ENCODE results near the gene RTTN. TPM values are rescaled to one million over a fixed set of nuclear protein-coding genes. Genes with fewer than 3 reads are reported as not detected.

Gene RTTN
- total RNA-seq, 4 donors from 2014 or later: 5.2 to 27.9 (median 10.5) TPM

DNA sequence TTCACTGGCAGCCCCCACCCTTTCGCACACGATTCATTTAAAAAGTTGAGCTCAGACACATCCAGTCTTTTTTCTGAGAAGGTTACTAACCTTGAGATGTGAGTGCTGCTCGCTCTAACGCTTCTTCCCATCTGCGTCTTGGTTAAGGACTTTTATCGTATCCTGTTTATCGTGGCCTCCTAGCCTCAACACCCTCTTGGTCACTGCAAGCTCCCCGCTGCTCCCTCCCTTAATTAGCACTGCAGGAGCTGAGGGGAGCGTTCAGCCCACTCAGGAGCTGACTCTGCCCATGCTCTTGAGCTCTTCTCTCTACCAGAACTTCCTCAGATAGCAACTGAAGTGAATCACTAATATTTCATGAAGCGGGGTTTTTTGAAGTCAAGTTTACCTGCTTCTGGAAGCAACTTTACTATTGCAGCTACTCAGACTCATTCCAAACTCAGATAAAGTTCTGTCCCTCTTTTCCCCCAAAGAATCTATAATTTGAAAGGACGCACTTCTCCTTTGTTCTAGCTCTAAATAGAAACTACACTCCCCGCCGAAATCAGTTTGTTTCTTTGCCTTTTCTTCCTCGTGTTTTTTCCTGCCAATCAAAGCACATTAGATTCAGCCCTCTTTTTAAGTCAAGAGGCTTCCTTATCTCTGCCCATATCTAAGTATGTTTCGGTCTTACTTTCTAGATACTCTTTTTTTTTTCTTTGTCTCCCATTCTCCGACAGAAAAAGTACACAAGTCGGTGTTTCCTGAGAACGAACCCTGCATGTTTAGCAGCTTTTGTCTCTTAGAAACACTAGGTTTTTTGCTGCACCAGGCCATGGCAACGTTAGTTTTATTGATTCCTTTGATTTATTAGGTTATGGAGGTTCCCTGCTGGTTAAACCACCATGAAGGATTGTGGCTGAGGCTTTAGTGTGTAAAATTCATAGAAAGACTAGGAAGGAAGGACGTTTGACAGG lies 248.5 kb downstream of the RTTN start:
- Histone ChIP-seq H3K36me3 (no peaks in the 10 kb centered on the region), H3K4me1 (no peaks in the 10 kb centered on the region), H3K27ac (no peak overlapping the region), H3K9me3 (no peaks in the 10 kb centered on the region), H3K4me3 (no peak overlapping the region), H3K27me3 (no peaks in the 10 kb centered on the region)
- 69 to 79% methylated on average over 17 to 19 of the region's 20 CpGs for WGBS, 2 donors (ENCODE audit: low coverage in 1 of 2)
- no peak for ATAC-seq
- TF ChIP-seq, protein P1, sequence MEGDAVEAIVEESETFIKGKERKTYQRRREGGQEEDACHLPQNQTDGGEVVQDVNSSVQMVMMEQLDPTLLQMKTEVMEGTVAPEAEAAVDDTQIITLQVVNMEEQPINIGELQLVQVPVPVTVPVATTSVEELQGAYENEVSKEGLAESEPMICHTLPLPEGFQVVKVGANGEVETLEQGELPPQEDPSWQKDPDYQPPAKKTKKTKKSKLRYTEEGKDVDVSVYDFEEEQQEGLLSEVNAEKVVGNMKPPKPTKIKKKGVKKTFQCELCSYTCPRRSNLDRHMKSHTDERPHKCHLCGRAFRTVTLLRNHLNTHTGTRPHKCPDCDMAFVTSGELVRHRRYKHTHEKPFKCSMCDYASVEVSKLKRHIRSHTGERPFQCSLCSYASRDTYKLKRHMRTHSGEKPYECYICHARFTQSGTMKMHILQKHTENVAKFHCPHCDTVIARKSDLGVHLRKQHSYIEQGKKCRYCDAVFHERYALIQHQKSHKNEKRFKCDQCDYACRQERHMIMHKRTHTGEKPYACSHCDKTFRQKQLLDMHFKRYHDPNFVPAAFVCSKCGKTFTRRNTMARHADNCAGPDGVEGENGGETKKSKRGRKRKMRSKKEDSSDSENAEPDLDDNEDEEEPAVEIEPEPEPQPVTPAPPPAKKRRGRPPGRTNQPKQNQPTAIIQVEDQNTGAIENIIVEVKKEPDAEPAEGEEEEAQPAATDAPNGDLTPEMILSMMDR (IDR thresholded peaks at IDR 0.05): no peak
- no peak for TF ChIP-seq POLR2A (IDR thresholded peaks at IDR 0.05)
- no peak for TF ChIP-seq EP300 (IDR thresholded peaks at IDR 0.05)
- TF ChIP-seq POLR2AphosphoS5 (IDR thresholded peaks at IDR 0.05): no peak

DNA sequence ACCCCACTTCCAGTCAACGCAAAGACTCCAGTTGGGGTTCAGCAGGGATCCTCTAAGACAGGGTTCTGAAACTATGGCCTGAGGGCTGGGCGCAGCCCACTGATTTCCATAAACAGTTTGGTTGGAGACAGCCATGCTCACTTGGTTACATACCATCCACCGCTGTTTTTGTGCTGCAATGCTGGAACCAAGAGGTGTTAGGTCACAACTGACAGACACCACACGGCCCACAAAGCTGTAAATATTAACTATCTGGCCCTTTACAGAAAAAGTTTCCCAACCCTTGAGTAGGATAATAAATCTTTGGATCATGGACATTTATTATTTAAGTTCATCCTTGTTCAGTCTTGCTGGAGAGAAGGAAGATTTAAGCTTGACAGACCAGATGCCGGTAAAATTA lies 249.4 kb downstream of the RTTN start:
- no peak for ATAC-seq
- 75 to 86% methylated on average over 2 to 4 of the region's 5 CpGs for WGBS, 2 donors (ENCODE audit: low coverage in 1 of 2)
- no peaks in the 10 kb centered on the region for H3K27me3 ChIP-seq

DNA sequence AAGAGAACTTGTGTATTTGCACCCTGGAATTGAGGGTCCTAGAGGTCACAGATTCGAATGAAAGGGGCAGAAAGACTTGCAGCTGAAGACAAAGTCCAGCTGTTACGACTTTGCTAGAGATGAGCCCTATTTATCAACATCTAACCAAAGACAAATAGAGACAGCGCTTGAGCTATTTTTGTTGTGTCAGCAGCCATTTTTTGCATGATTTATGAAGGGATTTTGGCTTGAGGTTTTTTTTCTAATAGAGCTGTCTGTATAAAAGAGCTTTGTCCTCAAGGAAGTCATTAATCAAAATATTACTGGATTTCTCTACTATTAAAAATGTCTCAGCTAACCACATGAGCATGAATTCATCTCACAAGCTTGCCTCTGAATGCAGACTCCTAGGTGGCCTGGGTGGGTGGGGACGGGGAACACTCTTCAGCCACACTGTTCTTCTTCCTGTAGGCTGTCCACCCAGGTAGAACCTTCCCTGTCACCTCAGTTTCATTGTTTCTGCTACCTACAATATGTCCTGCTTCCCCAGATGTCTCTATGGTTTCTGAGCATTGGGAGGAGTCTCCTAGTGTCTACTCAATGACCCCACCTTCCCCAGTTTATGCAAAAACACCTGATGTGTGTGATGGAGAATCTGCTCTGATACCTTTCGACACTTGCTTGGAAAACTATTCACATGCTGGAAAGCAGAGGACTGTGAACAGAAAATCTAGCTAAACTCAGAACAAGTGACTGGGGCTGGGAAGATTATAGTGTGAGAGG lies 250.6 kb downstream of the RTTN start:
- Histone ChIP-seq H3K27ac (no peak overlapping the region), H3K4me3 (no peak overlapping the region), H3K36me3 (no peaks in the 10 kb centered on the region), H3K9me3 (no peaks in the 10 kb centered on the region), H3K4me1 (no peaks in the 10 kb centered on the region), H3K27me3 (no peaks in the 10 kb centered on the region)
- ATAC-seq: no peak
- WGBS, 2 donors (ENCODE audit: low coverage in 1 of 2): 43 to 58% methylated on average over 4 of the region's 5 CpGs
- TF ChIP-seq POLR2A (IDR thresholded peaks at IDR 0.05) (no peak), EP300 (IDR thresholded peaks at IDR 0.05) (no peak), POLR2AphosphoS5 (IDR thresholded peaks at IDR 0.05) (no peak)
- TF ChIP-seq, protein P1 (IDR thresholded peaks at IDR 0.05): no peak

More for the DNA sequence above, 249.4 kb downstream of the RTTN start:
- TF ChIP-seq, protein P1 (IDR thresholded peaks at IDR 0.05): no peak
- no peak for TF ChIP-seq POLR2A (IDR thresholded peaks at IDR 0.05)
- no peak for TF ChIP-seq POLR2AphosphoS5 (IDR thresholded peaks at IDR 0.05)
- TF ChIP-seq EP300 (IDR thresholded peaks at IDR 0.05): no peak
- H3K27ac ChIP-seq: no peak overlapping the region
- H3K9me3 ChIP-seq: no peaks in the 10 kb centered on the region
- no peaks in the 10 kb centered on the region for H3K4me1 ChIP-seq
- no peaks in the 10 kb centered on the region for H3K36me3 ChIP-seq
- no peak overlapping the region for H3K4me3 ChIP-seq

DNA sequence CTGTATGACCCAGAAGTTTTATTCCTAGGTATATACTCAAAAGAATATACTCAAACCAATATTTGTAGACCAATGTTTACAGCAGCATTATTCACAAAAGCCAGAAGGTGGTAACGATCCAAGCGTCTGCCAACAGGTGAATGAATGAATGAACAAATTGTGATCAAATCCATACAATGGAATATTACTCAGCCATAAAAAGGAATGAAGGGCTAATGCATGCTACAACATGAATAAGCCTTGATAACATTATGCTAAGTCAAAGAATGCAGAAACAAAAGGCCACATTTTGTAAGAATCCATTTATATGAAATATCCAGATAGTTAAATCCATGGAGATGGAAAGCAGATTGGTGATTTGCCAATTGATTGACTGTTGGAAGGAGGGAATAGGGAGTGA lies 252.3 kb downstream of the RTTN start:
- Histone ChIP-seq H3K36me3 (no peaks in the 10 kb centered on the region), H3K27me3 (no peaks in the 10 kb centered on the region), H3K9me3 (no peaks in the 10 kb centered on the region), H3K4me3 (no peak overlapping the region), H3K4me1 (no peaks in the 10 kb centered on the region), H3K27ac (no peak overlapping the region)
- 89 to 100% methylated on average over 2 of the region's 2 CpGs for WGBS, 2 donors (ENCODE audit: low coverage in 1 of 2)
- TF ChIP-seq POLR2AphosphoS5 (IDR thresholded peaks at IDR 0.05) (no peak), POLR2A (IDR thresholded peaks at IDR 0.05) (no peak), EP300 (IDR thresholded peaks at IDR 0.05) (no peak)
- TF ChIP-seq, protein P1 (IDR thresholded peaks at IDR 0.05): no peak
- ATAC-seq: no peak

Other genes with a start within 250 kb of the RTTN start
- 10 to 100 TPM; 21.5 to 25.3 (median 23.6) TPM for gene SOCS6, start 83.4 kb upstream of the RTTN start, total RNA-seq

Measured in gastroesophageal sphincter (tissue), 4 donors.